Panc1 (cell line): Measurements from ENCODE around the gene GNAQ. TPM values are rescaled to one million over a fixed set of nuclear protein-coding genes. Genes with fewer than 3 reads are reported as not detected.

Source experiments
- ATAC-seq: fragments of 200-7000 bp; cut with Tn5 transposase; 2 replicates; pipeline ENCODE4 v1.9.1; 2020; ENCODE audit warnings: mild to moderate bottlenecking, moderate library complexity
- BruUV-seq: library from RNA; stranded (reverse); fragments of 400-500 nt; replicated peaks from 2 replicates; lab custom pipeline; 2021; lab: Mats Ljungman, UMichigan
- CTCF ChIA-PET: fragments of 300-600 bp; sonication (Branson Sonifier 250); formaldehyde crosslinking; loops from one replicate; lab custom pipeline; 2022; ENCODE audit warnings: antibody characterized with exemption; lab: Charles Lee
- POLR2A ChIA-PET: fragments of 300-600 bp; sonication (Branson Sonifier 250); formaldehyde crosslinking; loops from one replicate; lab custom pipeline; 2022; ENCODE audit warnings: antibody characterized with exemption; lab: Charles Lee
- DNase-seq: peaks from one replicate; pipeline ENCODE4 v3.0.0-alpha.2; 2010; ENCODE audit warnings: low read depth, low spot score
- H3K27ac ChIP-seq: 2 replicates; pipeline ENCODE4 v1.5.1; 2011; ENCODE audit warnings: mild to moderate bottlenecking, low read length, inconsistent platforms
- H3K27me3 ChIP-seq: fragments of 200-500 bp; sonication (Bioruptor generic); 2 replicates; pipeline ENCODE4 v1.6.0; 2014; ENCODE audit warnings: low read length, inconsistent platforms; ENCODE audit not compliant: control insufficient read depth, insufficient read depth
- H3K36me3 ChIP-seq: fragments of 200-500 bp; sonication (Bioruptor generic); 2 replicates; pipeline ENCODE4 v1.5.1; 2014; ENCODE audit warnings: inconsistent platforms, mild to moderate bottlenecking, low read length, moderate library complexity; ENCODE audit not compliant: control insufficient read depth, insufficient read depth
- H3K4me1 ChIP-seq: 2 replicates; pipeline ENCODE4 v1.5.1; 2011; ENCODE audit warnings: inconsistent platforms, mild to moderate bottlenecking, low read length, moderate library complexity; ENCODE audit not compliant: control insufficient read depth, insufficient read depth
- H3K4me3 ChIP-seq, 2 experiments: 2 replicates each; pipeline ENCODE4 v1.5.1; 2011 to 2012; ENCODE audit warnings: low read depth in 2 of 2, low read length in 2 of 2, mild to moderate bottlenecking in 2 of 2, inconsistent platforms in 1 of 2, moderate library complexity in 1 of 2
- H3K9me3 ChIP-seq: fragments of 200-500 bp; sonication (Bioruptor generic); 2 replicates; pipeline ENCODE4 v1.5.1; 2014; ENCODE audit warnings: low read depth, mild to moderate bottlenecking, inconsistent platforms, low read length, moderate library complexity; ENCODE audit not compliant: control insufficient read depth, insufficient read depth
- POLR2AphosphoS5 ChIP-seq: IDR thresholded peaks from 2 replicates; pipeline ENCODE4 v1.6.1; 2012; ENCODE audit warnings: mild to moderate bottlenecking, low read depth, low read length, moderate library complexity
- SIN3A ChIP-seq: IDR thresholded peaks from 2 replicates; pipeline ENCODE4 v1.6.1; 2012; ENCODE audit warnings: low read depth, mild to moderate bottlenecking, low read length, moderate library complexity, borderline replicate concordance; ENCODE audit not compliant: insufficient read depth
- TCF7L2 ChIP-seq: IDR thresholded peaks from 2 replicates; pipeline ENCODE4 v1.6.1; 2011; ENCODE audit warnings: mild to moderate bottlenecking, low read depth, low read length, inconsistent platforms
- in situ Hi-C: cut with HindIII; loops from 2 replicates; pipeline ENCODE4 v1.10.0; 2016; ENCODE audit warnings: low sequenced_read_pairs, low pct_unique_long_range_greater_than_20kb
- intact Hi-C: fragments of 100-400 bp; cut with micrococcal nuclease; formaldehyde crosslinking; loops from one replicate; pipeline ENCODE4 v1.10.0; 2022; ENCODE audit not compliant: unreplicated experiment
- total RNA-seq: library from RNA; stranded (reverse); gene quantifications from one replicate; pipeline ENCODE4 v1.2.1, GENCODE V29; 2021; ENCODE audit not compliant: unreplicated experiment
- TF ChIP-seq, protein P1 (sequence below), 2 experiments: IDR thresholded peaks; 2 replicates each; pipeline ENCODE4 v1.6.1; 2011 to 2012; ENCODE audit warnings: low read depth in 2 of 2, control low read depth in 1 of 2, low read length in 1 of 2, mild to moderate bottlenecking in 1 of 2, moderate library complexity in 1 of 2; ENCODE audit not compliant: insufficient read depth in 1 of 2
- TF ChIP-seq, protein P2 (sequence below): fragments of 450-650 bp; IDR thresholded peaks from 2 replicates; pipeline ENCODE4 v1.5.1; 2017; ENCODE audit warnings: mild to moderate bottlenecking

The GNAQ gene
- total RNA-seq, 1 experiment from 2014 or later: 34.5 TPM

GRCh38 chr9:77708064-77708815 lies 323.4 kb downstream of the GNAQ start:
- intact Hi-C loops: no loop called here
- POLR2A ChIA-PET: interaction anchor here (0.7 kb wide), 1 partner anchor 630 kb away, joined by 6 read pairs; no protein-coding TSS in a partner anchor
- Histone ChIP-seq H3K4me3 (no peak overlapping the region), H3K36me3 (no peaks in the 10 kb centered on the region), H3K9me3 (no peaks in the 10 kb centered on the region), H3K27me3 (no peaks in the 10 kb centered on the region), H3K27ac (no peak overlapping the region), H3K4me1 (no peaks in the 10 kb centered on the region)
- DNase-seq (no peak), ATAC-seq (no peak)
- in situ Hi-C loops: no loop called here
- TF ChIP-seq POLR2AphosphoS5: no peak
- CTCF ChIA-PET: no interaction called here
- BruUV-seq: no TSS peak

DNA sequence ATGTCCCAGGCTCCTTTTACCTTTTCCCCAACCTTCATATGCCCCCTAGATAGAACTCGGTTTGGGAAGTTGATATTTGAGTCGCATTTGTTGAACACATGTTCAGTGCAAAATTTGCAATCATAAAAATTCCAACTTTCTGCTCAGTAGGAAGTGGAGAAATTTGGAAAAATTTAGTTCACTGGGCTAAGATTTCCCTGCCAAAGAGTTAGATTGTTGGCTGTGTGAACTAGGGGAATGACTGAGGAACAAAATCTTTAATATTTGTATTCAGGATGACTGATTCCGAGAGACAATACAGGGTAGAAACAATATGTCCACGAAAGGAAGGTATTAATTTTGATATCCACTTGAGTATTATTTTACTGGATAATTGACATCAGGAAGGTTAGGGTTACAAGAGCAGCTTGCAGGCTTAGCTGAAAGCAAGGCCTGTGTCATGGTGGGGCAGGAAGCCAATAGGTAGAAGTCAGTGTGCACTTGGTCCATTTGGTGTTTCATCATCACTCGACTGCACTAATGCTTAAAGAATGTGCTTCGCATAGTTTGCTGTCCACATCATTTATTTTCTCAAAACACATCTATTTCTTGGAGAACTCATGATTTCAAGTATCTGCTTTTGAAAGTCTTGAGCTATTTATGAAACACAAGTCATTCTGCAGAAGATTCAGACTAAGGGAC lies 324.1 kb downstream of the GNAQ start:
- no peaks in the 10 kb centered on the region for H3K4me1 ChIP-seq
- POLR2A ChIA-PET: no interaction called here
- H3K9me3 ChIP-seq: no peaks in the 10 kb centered on the region
- intact Hi-C loops (no loop called here), in situ Hi-C loops (no loop called here)
- peak; percentile 53 for DNase-seq
- H3K4me3 ChIP-seq: no peak overlapping the region
- TF ChIP-seq TCF7L2 (no peak), POLR2AphosphoS5 (no peak), SIN3A (no peak)
- TF ChIP-seq, protein P1, sequence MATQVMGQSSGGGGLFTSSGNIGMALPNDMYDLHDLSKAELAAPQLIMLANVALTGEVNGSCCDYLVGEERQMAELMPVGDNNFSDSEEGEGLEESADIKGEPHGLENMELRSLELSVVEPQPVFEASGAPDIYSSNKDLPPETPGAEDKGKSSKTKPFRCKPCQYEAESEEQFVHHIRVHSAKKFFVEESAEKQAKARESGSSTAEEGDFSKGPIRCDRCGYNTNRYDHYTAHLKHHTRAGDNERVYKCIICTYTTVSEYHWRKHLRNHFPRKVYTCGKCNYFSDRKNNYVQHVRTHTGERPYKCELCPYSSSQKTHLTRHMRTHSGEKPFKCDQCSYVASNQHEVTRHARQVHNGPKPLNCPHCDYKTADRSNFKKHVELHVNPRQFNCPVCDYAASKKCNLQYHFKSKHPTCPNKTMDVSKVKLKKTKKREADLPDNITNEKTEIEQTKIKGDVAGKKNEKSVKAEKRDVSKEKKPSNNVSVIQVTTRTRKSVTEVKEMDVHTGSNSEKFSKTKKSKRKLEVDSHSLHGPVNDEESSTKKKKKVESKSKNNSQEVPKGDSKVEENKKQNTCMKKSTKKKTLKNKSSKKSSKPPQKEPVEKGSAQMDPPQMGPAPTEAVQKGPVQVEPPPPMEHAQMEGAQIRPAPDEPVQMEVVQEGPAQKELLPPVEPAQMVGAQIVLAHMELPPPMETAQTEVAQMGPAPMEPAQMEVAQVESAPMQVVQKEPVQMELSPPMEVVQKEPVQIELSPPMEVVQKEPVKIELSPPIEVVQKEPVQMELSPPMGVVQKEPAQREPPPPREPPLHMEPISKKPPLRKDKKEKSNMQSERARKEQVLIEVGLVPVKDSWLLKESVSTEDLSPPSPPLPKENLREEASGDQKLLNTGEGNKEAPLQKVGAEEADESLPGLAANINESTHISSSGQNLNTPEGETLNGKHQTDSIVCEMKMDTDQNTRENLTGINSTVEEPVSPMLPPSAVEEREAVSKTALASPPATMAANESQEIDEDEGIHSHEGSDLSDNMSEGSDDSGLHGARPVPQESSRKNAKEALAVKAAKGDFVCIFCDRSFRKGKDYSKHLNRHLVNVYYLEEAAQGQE (IDR thresholded peaks at IDR 0.05; ENCODE audit: insufficient read depth in 1 of 2, low read depth in 2 of 2, low read length in 1 of 2): no peak
- TF ChIP-seq, protein P2, sequence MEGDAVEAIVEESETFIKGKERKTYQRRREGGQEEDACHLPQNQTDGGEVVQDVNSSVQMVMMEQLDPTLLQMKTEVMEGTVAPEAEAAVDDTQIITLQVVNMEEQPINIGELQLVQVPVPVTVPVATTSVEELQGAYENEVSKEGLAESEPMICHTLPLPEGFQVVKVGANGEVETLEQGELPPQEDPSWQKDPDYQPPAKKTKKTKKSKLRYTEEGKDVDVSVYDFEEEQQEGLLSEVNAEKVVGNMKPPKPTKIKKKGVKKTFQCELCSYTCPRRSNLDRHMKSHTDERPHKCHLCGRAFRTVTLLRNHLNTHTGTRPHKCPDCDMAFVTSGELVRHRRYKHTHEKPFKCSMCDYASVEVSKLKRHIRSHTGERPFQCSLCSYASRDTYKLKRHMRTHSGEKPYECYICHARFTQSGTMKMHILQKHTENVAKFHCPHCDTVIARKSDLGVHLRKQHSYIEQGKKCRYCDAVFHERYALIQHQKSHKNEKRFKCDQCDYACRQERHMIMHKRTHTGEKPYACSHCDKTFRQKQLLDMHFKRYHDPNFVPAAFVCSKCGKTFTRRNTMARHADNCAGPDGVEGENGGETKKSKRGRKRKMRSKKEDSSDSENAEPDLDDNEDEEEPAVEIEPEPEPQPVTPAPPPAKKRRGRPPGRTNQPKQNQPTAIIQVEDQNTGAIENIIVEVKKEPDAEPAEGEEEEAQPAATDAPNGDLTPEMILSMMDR: no peak
- BruUV-seq: no TSS peak
- no peaks in the 10 kb centered on the region for H3K27me3 ChIP-seq
- H3K36me3 ChIP-seq: no peaks in the 10 kb centered on the region
- no peak for ATAC-seq
- H3K27ac ChIP-seq: no peak overlapping the region
- CTCF ChIA-PET: no interaction called here

GRCh38 chr9:77705636-77706035 lies 326.0 kb downstream of the GNAQ start:
- ChIA-PET CTCF (interaction anchor here (1.0 kb wide), 1 partner anchor 61 kb away, joined by 11 read pairs; no protein-coding TSS in a partner anchor), POLR2A (no interaction called here)
- Histone ChIP-seq H3K4me1 (no peaks in the 10 kb centered on the region), H3K4me3 (no peak overlapping the region), H3K27me3 (no peaks in the 10 kb centered on the region), H3K27ac (no peak overlapping the region), H3K9me3 (no peaks in the 10 kb centered on the region), H3K36me3 (no peaks in the 10 kb centered on the region)
- intact Hi-C loops: no loop called here
- in situ Hi-C loops: no loop called here
- TF ChIP-seq POLR2AphosphoS5 (no peak), SIN3A (no peak), TCF7L2 (no peak)
- TF ChIP-seq, protein P2: no peak
- TF ChIP-seq, protein P1 (IDR thresholded peaks at IDR 0.05; ENCODE audit: insufficient read depth in 1 of 2, low read depth in 2 of 2, low read length in 1 of 2): no peak
- ATAC-seq: no peak
- DNase-seq: no peak
- BruUV-seq: no TSS peak
